ENCODE results near the gene TMEM121. TPM values are rescaled to one million over a fixed set of nuclear protein-coding genes. Genes with fewer than 3 reads are reported as not detected.
A peak's percentile ranks its signal among the peaks of the same experiment; 100 is the strongest.

The TMEM121 gene
- total and polyA plus RNA-seq, 12 donors, result 0.93 to 2.6 (median 1.7) TPM

GRCh38 chr14:105527826-105528585 is 1.6 kb downstream of the TMEM121 start:
- 10% methylated on average over 59 to 67 of the region's 67 CpGs for WGBS, 2 donors
- intact Hi-C loops (cut with DNase I), result loop anchor here in 9 of 10 donors (1.0 to 10.0 kb wide), 8 partner anchors 36 to 315 kb away; partner anchors contain the start of gene TEDC1 (in 2 of the 9)
- ATAC-seq (peak; percentile 66 to 84 (median 75)), DNase-seq (peak; percentile 80 to 85)
- no peaks in the 10 kb centered on the region for H3K9me3 ChIP-seq
- H3K4me1 ChIP-seq, result peaks cover 11 to 38% (median 30%) of the 10 kb centered on the region in 9 donors
- peak overlapping the region in 9 of 10 donors; percentile 30 to 83 (median 71) for H3K27ac ChIP-seq
- TF ChIP-seq, protein P1, sequence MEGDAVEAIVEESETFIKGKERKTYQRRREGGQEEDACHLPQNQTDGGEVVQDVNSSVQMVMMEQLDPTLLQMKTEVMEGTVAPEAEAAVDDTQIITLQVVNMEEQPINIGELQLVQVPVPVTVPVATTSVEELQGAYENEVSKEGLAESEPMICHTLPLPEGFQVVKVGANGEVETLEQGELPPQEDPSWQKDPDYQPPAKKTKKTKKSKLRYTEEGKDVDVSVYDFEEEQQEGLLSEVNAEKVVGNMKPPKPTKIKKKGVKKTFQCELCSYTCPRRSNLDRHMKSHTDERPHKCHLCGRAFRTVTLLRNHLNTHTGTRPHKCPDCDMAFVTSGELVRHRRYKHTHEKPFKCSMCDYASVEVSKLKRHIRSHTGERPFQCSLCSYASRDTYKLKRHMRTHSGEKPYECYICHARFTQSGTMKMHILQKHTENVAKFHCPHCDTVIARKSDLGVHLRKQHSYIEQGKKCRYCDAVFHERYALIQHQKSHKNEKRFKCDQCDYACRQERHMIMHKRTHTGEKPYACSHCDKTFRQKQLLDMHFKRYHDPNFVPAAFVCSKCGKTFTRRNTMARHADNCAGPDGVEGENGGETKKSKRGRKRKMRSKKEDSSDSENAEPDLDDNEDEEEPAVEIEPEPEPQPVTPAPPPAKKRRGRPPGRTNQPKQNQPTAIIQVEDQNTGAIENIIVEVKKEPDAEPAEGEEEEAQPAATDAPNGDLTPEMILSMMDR (IDR thresholded peaks at IDR 0.05), result peak; percentile 72 to 95 (median 90)
- H3K36me3 ChIP-seq, result no peaks in the 10 kb centered on the region
- peaks cover 0 to 62% (median 0%) of the 10 kb centered on the region in 7 donors for H3K27me3 ChIP-seq
- H3K4me3 ChIP-seq, result peak overlapping the region; percentile 29 to 83 (median 69)

- WGBS, 2 donors, result 16 to 18% methylated on average over 78 to 89 of the region's 89 CpGs
- no peak for DNase-seq
Measured at GRCh38 chr14:105528586-105529318, 2.4 kb downstream of the TMEM121 start.

GRCh38 chr14:105529319-105529568 is 2.9 kb downstream of the TMEM121 start:
- Histone ChIP-seq H3K4me3 (peak overlapping the region; percentile 14 to 83 (median 69)), H3K27me3 (peaks cover 0 to 58% (median 0%) of the 10 kb centered on the region in 7 donors), H3K9me3 (no peaks in the 10 kb centered on the region), H3K4me1 (peaks cover 11 to 38% (median 30%) of the 10 kb centered on the region in 9 donors), H3K27ac (peak overlapping the region in 1 of 10 donors; percentile 28), H3K36me3 (no peaks in the 10 kb centered on the region)
- intact Hi-C loops (cut with DNase I), result loop anchor here in 8 of 10 donors (2.0 to 10.0 kb wide), 7 partner anchors 37 to 162 kb away; partner anchors contain the start of gene TEDC1 (in 2 of the 8)
- ATAC-seq (no peak), DNase-seq (no peak)
- 33 to 45% methylated on average over 24 of the region's 24 CpGs for WGBS, 2 donors
- TF ChIP-seq, protein P1 (IDR thresholded peaks at IDR 0.05), result no peak

More at GRCh38 chr14:105528586-105529318, 2.4 kb downstream of the TMEM121 start:
- H3K27me3 ChIP-seq, result peaks cover 0 to 62% (median 0%) of the 10 kb centered on the region in 7 donors
- H3K4me3 ChIP-seq, result peak overlapping the region; percentile 29 to 83 (median 69)
- intact Hi-C loops (cut with DNase I), result loop anchor here in 8 of 10 donors (2.0 to 10.0 kb wide), 7 partner anchors 36 to 161 kb away; partner anchors contain the start of gene TEDC1 (in 2 of the 8)
- peak overlapping the region in 4 of 10 donors; percentile 71 to 83 (median 80) for H3K27ac ChIP-seq
- peak in 3 of 8 donors; percentile 2 to 8 (median 3) for ATAC-seq
- no peaks in the 10 kb centered on the region for H3K36me3 ChIP-seq
- H3K4me1 ChIP-seq, result peaks cover 11 to 38% (median 30%) of the 10 kb centered on the region in 9 donors
- TF ChIP-seq, protein P1 (IDR thresholded peaks at IDR 0.05), result peak in 2 of 9 donors; percentile 7 to 29
- H3K9me3 ChIP-seq, result no peaks in the 10 kb centered on the region
